Measurements from ENCODE around the gene FOXC2.
A peak's percentile ranks its signal among the peaks of the same experiment; 100 is the strongest.

FOXC2 gene

GRCh38 chr16:86533767-86534351 lies 32.8 kb upstream of the FOXC2 start:
- no peak for DNase-seq

DNA sequence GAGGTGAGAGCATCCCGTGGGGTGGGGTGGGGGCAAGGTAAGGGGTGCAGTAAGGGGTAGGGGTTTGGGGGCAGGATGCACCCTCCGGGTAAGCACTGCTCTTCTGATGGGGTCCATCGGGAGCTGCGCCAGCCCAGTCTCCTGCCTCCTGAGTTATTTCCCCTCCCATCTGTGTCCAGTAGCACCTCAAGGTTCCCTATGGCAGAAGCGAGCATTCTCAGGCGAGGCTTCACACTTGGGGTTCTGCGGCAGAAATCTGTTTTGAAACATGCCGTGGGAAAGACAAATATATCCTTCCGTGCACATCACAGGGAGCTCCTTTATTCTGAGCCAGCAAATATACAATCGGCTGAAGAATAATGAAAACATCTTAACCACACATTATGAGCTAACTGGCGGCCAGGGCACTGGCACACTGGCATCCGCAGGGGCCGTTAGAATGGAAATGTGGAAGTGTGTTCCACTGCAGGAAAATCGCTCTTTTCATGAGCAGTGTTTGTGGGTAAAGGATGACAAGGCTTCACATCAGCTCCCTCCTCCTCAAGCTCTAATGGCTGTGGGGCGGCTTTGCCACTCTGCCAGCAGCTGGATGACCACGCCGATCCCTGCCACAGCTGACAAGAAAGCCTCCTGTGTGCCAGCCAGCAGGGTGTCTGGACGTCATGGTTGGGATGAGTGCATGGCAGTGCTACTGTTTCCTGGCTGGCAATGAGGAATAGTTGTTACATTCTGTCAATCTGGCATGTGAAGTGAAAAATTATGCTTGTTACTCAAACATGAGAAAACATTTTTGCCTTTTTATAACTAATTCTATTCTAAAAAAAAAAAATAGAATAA lies 31.6 kb upstream of the FOXC2 start:
- no peak for DNase-seq

DNA sequence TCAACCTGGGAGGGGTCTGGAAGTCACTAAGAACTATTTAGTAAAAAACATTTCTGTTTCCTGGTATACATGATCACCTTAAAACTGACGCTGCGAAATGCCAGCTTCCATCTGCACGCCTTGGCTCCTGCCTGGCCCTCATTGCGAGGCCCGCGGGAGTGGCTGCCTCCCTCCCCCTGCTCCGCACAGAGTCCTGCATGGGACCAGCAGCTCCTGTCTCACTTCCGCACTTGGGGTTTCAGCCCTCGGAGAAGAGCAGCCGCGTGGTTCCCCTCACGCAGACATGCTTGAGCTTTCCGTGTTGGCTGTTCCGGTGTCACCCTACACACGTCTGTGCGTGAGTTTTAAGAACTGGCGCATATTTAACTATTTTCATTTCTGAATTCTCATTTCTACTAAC lies 30.0 kb upstream of the FOXC2 start:
- DNase-seq: no peak

DNA sequence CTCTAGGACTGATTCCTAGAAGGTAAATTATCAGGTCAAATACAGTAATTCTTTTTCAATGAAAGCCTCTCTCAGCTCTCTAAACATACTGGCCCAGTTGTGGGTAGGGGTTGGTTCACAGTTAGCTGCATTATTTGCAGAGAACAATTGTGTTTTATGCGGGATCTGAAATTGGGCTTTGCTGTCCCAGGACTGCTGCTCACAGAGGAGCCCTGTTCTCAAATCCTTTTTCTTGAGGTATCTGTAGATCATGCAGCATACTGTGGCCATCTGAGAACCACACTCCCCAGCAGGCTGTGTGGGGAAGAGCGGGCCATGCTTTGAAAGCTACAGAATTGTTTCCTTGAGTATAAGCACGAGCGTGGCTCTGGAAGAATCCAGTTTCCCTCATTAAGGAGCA lies 29.1 kb upstream of the FOXC2 start:
- DNase-seq: no peak

- DNase-seq: no peak
Measured at GRCh38 chr16:86538196-86538780, 28.3 kb upstream of the FOXC2 start.

GRCh38 chr16:86540894-86541293 lies 25.7 kb upstream of the FOXC2 start:
- no peak for DNase-seq

DNA sequence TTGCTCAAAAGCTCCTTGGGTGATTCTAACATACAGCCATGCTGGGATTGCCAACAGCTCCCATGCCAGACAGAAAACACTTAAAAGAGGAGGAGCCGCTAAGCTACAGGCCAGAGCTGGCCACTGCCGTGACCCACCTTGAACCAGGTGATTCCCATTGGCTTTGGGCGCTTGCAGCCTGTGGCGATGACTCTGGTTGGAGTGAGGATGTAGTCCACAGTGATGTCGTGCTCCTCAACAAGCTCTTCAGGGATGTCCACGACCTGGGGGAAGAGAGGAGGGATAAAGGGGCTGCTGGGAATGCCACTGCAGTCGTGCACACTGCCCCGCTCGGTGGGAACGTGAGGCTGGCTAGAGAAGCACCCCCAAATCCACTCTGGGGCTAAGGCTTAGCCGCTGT lies 25.1 kb upstream of the FOXC2 start:
- no peak for DNase-seq

DNA sequence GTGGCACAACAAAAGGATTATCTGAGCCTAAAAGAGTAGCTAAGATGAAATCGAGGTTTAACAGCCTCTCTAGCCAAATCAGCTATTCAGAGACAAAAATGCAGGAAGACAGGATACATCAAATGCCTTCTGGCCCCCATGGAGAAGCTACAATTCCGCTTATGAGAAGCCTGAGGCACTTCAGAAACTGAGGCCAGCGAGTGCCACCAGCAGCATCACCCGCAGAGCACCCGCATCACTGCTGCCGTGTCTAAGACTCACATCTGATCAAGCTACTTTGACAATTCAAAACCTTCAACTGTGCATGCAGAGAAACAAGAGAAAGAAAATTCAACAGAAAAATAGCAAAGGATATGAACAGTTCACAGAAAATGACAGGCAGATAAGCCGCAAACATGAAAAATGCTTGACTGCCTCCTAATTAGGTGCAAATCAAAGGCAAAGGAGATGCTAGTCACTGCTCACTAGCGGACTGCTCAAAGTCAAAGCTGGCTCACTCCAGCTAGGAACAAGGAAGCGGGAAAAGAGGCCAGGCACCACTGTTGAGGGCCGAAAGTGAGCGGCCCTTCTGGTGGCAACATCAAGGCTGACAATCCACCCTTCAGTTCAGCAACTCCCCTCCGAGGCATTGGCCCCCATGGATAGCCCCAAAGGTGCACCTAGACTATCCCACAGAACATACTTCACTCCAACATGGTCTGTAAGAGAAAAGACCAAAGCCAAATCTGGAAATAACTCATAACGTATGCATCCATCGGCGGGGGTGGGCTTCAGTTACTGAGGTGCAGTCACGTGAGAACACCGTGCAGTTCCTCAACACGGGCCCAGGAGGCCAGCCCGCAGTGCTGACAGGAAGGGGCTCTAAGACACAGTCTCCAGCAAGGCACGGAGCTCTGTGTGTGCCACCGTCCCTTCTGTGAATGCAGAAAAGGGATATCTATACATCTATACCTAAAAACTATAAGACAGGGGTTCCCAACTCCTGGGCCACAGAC lies 23.6 kb upstream of the FOXC2 start:
- DNase-seq: no peak

GRCh38 chr16:86545481-86545880 lies 21.1 kb upstream of the FOXC2 start:
- DNase-seq: no peak

- no peak for DNase-seq
Measured at GRCh38 chr16:86545954-86546637, 20.5 kb upstream of the FOXC2 start.

GRCh38 chr16:86546638-86547013 lies 20.0 kb upstream of the FOXC2 start:
- no peak for DNase-seq

DNA sequence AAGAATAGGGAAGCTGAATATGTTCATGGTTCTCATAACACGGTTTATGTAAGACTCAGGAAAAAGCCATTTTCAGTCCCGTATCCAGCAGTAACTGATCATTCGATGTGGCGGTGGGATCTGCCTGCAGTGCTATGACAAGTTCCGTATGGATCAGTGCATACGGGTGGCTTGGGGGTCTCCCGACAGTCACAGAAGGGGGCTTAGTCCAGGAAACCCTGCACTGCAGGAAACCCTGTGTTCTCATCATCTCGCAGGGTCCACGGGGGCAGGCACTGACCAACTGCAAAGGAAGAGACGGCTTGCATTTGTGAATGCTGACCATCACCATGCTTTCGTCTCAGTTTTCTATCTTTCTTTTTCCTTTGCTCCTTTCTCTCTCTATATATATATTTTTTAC lies 19.3 kb upstream of the FOXC2 start:
- DNase-seq: no peak

- no peak for DNase-seq
Measured at GRCh38 chr16:86549076-86549892, 17.3 kb upstream of the FOXC2 start.

DNA sequence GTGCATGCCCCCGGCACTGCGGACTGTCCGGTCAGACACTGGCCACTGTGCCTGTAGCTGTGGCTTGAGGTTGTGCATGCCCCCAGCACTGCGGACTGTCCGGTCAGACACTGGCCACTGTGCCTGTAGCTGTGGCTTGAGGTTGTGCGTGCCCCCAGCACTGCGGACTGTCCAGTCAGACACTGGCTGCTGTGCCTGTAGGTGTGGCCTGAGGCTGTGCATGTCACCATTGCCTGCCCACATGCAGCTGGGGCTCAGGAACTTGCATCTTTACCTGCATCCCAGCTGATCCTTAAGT lies 16.8 kb upstream of the FOXC2 start:
- no peak for DNase-seq

DNA sequence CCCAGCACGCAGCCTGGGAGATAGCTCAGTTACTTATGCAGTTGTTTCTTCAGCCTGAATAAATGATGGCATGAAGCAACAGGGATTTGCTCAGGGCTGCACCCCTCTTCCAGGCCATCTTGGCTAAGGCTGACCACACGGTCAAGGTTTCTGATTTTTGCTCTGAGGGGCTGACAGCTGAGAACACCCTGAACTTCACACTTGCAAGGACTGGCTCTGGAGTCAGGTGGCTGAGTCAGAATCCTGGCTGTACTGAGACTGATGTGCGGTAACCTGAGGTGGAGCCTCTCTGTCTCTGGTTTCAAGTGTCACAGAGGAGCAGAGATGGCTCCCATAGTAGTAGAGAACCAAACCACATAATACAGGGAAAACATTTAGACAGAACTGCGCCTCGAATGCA lies 16.3 kb upstream of the FOXC2 start:
- DNase-seq: no peak

- no peak for DNase-seq
Measured at GRCh38 chr16:86553356-86553755, 13.3 kb upstream of the FOXC2 start.

- DNase-seq: no peak
Measured at GRCh38 chr16:86554599-86554916, 12.1 kb upstream of the FOXC2 start.

GRCh38 chr16:86554917-86555703 lies 11.5 kb upstream of the FOXC2 start, which contains the start of gene MTHFSD:
MTHFSD (minus strand) TSS chr16:86555235; CDS start chr16:86555184, 51 bp downstream.
- DNase-seq: peak; percentile 93

DNA sequence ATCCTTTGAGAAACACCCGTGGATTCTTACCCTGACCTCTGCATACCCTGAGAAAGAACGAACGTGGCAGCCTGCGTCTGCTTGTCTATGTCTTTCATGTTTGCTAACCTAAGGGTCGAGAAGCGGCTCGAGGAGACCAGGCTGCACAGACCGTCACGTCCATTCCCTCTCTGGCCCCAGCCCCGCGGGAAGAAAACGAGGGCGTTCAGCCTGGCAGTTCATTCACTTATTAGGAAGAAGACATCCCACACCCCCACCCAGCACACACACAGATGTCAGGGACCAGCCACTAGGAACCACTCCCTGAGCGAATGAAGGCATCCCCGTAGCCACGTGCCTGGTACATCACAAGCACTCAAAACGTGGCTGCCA lies 10.9 kb upstream of the FOXC2 start:
- no peak for DNase-seq

DNA sequence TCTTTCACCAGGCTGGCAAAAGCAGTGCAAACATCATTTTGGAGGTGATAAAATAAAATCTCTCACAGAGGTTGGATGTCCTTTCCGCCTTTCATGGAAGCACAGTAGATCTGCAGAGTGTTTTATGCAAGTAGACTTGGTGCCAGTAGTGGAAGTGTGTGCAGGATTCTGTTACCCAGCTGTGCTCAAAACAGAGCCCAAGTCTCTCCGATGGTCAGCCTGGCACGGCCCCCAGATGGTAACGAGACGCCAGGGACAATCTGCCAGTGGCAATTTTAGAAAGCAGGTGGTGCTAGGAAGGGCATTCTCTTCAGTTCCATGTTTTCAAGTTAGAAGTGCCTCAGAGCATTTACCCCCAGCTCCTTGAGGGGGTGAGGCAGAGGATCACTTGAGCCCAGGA lies 10.1 kb upstream of the FOXC2 start:
- no peak for DNase-seq

- DNase-seq: no peak
Measured at GRCh38 chr16:86557587-86557986, 9.0 kb upstream of the FOXC2 start.

Data from activated effector memory CD4-positive, alpha-beta T cell treated with Interleukin-2 at 50 U/mL for 16 hours (primary cell).